Measurements from ENCODE around the gene ENTREP3. TPM values are rescaled to one million over a fixed set of nuclear protein-coding genes. Genes with fewer than 3 reads are reported as not detected.
A peak's percentile ranks its signal among the peaks of the same experiment; 100 is the strongest.

ENTREP3 gene
- total and polyA plus RNA-seq, 9 donors = 9.3 to 22.4 (median 19.4) TPM

DNA sequence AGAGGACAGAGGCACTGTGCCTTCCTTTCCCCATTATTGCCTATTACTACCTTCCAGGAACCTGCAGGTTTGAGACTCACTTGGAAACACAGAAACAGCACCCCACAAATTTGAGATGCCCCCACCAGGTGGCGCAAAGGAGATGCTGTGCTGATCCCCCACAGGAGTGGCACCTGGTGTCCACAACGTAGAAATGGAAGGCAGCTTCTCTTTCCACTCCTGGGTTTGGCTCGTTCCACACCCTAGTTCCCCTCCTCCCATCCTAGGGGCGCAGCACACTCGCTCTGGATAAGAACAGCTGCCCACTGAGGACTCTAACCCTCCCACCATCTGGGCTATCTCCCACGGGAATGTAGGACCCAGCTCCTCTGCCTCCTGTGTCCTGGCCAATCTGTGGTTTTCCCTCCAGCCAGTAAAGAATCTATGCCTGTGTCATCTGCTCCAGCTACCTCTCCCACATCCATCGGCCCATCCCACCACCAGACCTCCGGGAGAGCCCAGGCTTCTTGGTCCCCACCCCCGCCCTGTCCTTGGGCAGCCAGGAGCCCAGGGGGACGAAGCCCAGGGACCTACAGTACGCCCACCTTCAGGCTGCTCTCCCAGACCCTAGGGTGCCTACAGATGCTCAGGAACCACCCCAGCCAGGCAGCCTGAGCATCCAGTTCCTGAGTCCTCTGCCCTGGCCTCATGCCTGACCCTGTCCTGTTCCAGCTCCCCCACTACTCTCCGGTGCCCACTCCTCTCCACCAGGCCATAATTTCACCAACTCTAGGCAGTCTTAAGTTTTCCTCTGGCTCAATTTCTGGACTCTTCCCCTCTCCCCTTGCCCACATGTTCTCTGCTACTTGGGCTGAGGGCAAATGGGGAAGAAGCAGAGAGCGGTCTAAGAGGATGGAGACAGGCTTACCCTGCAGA lies 48.1 kb downstream of the ENTREP3 start:
- WGBS, 3 donors = 6 to 10% (median 9%) methylated on average over 13 of the region's 13 CpGs
- Histone ChIP-seq H3K4me1 (ENCODE audit: insufficient read depth) (peaks cover 8% of the 10 kb centered on the region), H3K27me3 (no peaks in the 10 kb centered on the region), H3K27ac (peak overlapping the region; percentile 97 to 100), H3K36me3 (no peaks in the 10 kb centered on the region), H3K4me3 (peak overlapping the region; percentile 59), H3K9me3 (no peaks in the 10 kb centered on the region)
- TF ChIP-seq, protein P1, sequence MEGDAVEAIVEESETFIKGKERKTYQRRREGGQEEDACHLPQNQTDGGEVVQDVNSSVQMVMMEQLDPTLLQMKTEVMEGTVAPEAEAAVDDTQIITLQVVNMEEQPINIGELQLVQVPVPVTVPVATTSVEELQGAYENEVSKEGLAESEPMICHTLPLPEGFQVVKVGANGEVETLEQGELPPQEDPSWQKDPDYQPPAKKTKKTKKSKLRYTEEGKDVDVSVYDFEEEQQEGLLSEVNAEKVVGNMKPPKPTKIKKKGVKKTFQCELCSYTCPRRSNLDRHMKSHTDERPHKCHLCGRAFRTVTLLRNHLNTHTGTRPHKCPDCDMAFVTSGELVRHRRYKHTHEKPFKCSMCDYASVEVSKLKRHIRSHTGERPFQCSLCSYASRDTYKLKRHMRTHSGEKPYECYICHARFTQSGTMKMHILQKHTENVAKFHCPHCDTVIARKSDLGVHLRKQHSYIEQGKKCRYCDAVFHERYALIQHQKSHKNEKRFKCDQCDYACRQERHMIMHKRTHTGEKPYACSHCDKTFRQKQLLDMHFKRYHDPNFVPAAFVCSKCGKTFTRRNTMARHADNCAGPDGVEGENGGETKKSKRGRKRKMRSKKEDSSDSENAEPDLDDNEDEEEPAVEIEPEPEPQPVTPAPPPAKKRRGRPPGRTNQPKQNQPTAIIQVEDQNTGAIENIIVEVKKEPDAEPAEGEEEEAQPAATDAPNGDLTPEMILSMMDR (IDR thresholded peaks at IDR 0.05) = peak; percentile 75 to 88 (median 84)
- TF ChIP-seq POLR2A (IDR thresholded peaks at IDR 0.05) = peak; percentile 49
- no peak for TF ChIP-seq EP300 (IDR thresholded peaks at IDR 0.05)
- intact Hi-C loops (cut with DNase I) = loop anchor here in 1 of 4 donors (2.0 to 10.0 kb wide), 3 partner anchors 20 to 118 kb away; partner anchors contain the start of gene RUSC1
- DNase-seq = peak; percentile 80 to 92 (median 87)

DNA sequence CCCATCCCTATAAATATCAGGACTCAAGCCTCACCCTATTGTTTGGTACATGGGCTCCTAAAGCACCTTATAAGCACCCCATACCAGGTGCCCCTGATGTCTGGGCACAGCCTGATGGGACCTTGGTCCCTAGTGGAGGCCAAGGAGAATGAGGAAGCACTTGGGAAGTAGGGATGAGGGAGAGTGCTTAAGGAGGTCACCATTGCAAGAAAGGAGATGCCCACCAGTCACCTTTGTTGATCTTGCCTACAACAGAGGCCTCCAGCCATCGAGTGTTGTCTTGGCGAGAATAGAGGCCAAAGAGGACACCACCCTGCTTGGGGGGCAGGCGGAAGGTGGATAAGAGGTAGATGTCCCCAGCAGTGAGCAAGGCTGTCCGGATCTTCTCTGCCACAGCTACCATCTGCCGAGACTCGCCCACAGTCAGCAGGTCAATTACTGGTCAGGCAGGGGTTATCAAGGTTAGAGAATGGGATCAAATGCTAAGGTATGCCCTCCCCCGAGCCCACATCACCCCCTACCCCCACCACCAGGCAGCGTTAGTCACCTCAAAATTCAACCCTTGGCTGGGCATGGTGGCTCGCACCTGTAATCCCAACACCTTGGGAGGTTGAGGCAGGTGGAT lies 49.2 kb downstream of the ENTREP3 start:
- Histone ChIP-seq H3K27me3 (no peaks in the 10 kb centered on the region), H3K4me3 (no peak overlapping the region), H3K36me3 (no peaks in the 10 kb centered on the region), H3K27ac (peak overlapping the region in 1 of 2 donors; percentile 100), H3K9me3 (no peaks in the 10 kb centered on the region), H3K4me1 (ENCODE audit: insufficient read depth) (peaks cover 8% of the 10 kb centered on the region)
- intact Hi-C loops (cut with DNase I) = loop anchor here in 1 of 4 donors (2.0 to 10.0 kb wide), 3 partner anchors 21 to 119 kb away; partner anchors contain the start of gene RUSC1
- TF ChIP-seq, protein P1 (IDR thresholded peaks at IDR 0.05) = no peak
- TF ChIP-seq POLR2A (IDR thresholded peaks at IDR 0.05) = no peak
- WGBS, 3 donors = 67 to 71% (median 67%) methylated on average over 9 of the region's 9 CpGs
- DNase-seq = no peak

DNA sequence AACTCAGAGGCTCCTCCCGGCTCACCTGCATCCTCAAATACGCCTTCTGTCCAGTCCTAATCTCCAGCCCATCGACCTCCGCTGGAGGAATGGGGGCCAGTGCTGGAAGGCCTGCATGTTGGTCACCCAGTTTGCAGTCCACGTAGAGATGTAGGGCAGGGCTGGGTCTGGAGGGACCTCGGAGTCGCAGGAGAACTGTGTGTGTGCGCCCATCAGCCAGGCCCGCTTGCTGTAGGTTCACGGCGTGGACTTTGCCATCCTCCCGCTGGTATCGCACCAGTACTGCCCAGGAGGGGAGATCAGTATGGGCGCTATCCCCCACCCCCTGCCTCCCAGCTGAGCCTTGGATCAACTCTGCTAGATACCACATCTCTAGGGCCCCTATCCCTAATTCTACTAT lies 50.2 kb downstream of the ENTREP3 start:
- Histone ChIP-seq H3K4me1 (ENCODE audit: insufficient read depth) (peaks cover 8% of the 10 kb centered on the region), H3K27ac (no peak overlapping the region), H3K36me3 (no peaks in the 10 kb centered on the region), H3K9me3 (no peaks in the 10 kb centered on the region), H3K27me3 (no peaks in the 10 kb centered on the region), H3K4me3 (no peak overlapping the region)
- TF ChIP-seq, protein P1 (IDR thresholded peaks at IDR 0.05) = no peak
- no peak for TF ChIP-seq POLR2A (IDR thresholded peaks at IDR 0.05)
- no peak for TF ChIP-seq EP300 (IDR thresholded peaks at IDR 0.05)
- intact Hi-C loops (cut with DNase I) = loop anchor here in 1 of 4 donors (5.0 to 10.0 kb wide), 2 partner anchors 37 to 120 kb away; partner anchors contain the start of gene RUSC1
- DNase-seq = no peak
- 89 to 96% (median 95%) methylated on average over 14 of the region's 14 CpGs for WGBS, 3 donors

DNA sequence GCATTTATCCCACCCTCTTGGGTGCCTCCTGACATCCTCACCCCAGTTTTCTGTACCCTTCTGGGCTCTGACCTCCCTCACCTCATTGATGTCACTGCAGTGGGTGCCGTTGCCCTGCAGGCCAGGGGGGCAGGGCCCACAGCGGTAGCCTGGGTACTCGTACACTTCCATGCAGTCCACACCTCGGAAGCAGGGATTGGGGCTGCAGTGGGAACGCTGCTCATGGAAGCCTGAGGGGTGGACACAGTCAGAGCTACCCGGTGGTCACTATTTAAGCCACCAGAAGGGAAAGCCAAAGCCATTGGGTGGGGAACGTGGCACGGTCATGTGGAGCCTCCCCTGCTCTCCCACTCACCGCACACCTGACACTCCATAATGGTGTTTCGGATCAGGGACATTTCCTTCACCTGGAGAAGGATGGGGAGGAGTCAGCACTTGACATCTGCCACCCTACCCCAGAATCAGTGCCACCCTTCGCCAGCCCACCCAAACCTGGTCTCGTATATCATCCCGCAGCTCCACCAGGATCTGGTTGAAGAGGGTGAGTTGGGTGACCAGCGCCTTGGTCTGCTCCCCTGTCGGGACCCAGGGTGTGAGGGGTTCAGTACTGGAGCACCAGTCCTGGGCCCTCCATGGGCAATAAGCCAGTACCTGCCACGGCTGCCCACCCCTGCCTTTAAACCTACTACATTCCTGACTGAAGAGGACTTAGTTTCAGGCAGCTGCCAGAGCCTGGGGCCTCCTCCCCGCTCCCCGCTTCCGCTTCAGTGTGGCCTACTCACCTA lies 52.4 kb downstream of the ENTREP3 start:
- no peak overlapping the region for H3K4me3 ChIP-seq
- H3K9me3 ChIP-seq = no peaks in the 10 kb centered on the region
- H3K4me1 ChIP-seq (ENCODE audit: insufficient read depth) = peaks cover 4% of the 10 kb centered on the region
- H3K27me3 ChIP-seq = no peaks in the 10 kb centered on the region
- DNase-seq = no peak
- no peak overlapping the region for H3K27ac ChIP-seq
- 85 to 89% (median 85%) methylated on average over 19 of the region's 19 CpGs for WGBS, 3 donors
- intact Hi-C loops (cut with DNase I) = loop anchor here in 1 of 4 donors (10.0 kb wide), 1 partner anchor 122 kb away; the partner anchor contains the start of gene RUSC1
- H3K36me3 ChIP-seq = no peaks in the 10 kb centered on the region
- TF ChIP-seq POLR2A (IDR thresholded peaks at IDR 0.05) (no peak), EP300 (IDR thresholded peaks at IDR 0.05) (no peak)
- TF ChIP-seq, protein P1 (IDR thresholded peaks at IDR 0.05) = no peak

Data from ovary (tissue), 9 donors.